Right hindlimb (tissue), 1 donor: ENCODE measurements around the gene PKHD1.
A peak's percentile ranks its signal among the peaks of the same experiment; 100 is the strongest.
"Not testable (repeated sequence)": the region's sequence is repeated elsewhere in the genome, so short reads cannot be mapped to it uniquely, and the experiment has no call there.

Source experiments
- DNase-seq: peaks from one replicate; pipeline ENCODE4 v3.0.0-alpha.2; 2018

PKHD1 gene

DNA sequence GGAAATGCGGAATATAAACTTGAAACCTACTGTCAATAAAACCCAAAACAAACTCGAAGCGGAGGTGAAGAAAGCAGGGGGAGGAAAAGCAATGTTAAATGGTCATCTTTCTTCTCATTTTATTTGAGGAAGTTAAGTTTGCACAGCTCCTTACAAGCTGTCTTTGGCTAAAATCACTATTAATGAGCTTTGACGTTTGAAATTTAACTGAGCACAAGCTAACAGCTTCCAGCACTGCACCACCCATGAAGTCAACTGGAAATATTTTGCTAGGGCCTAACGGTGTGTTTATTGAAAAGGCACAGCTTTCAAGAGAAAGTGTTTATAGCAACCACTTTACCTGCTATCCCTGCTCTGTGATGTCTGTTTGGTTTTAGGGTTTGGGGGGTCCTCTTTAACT lies 103.8 kb downstream of the PKHD1 start:
- no peak for DNase-seq

DNA sequence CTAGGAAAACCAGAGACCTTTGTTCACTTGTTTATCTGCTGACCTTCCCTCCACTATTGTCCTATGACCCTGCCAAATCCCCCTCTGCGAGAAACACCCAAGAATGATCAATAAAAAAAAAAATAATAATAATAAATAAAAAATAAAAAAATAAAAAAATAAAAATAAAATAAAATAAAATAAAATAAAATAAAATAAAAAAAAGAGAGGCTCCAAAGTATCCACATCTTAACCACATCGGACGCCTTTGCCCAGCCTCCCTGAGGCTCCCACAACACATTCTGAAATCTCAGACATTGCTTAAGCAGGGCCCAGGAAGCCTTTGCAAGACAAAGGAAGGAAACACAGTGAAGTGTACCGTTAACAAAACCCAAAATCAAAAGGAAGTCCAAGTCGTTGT lies 104.7 kb downstream of the PKHD1 start:
- DNase-seq, result not testable (repeated sequence)

DNA sequence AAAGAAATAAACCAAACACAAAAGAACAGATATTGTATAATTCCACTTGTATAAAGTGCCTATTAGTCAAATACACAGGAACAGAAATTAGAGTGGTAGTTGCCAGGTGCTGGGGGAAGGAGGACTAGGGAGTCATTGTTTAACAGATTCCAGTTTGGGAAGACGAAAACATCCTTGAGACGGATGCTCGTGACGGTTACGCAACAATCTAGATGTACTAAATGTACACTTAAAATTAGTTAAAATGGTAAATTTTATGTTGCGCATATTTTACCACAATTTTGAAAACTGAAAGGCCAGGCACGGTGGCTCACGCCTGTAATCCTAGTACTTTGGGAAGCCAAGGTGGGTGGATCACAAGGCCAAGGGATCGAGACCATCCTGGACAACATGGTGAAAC lies 111.0 kb downstream of the PKHD1 start:
- DNase-seq, result no peak

DNA sequence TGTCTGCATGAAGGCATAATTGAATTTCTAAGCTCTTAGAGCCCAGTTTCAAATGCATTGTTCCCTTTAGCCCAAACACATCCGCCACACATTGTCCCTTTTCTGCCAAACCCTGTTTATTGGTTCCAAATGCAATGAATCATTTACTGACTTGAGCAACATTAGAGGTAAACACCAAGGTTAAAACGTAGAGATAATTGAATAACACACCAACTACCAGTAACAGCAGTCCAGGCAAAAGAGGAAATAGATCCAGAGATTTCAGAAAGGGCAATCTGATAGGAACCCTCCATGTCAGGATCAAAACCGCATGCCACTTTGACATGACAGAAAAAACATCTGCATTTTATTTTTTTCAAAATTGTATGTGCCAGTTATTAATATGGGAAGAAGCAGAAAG lies 114.8 kb downstream of the PKHD1 start:
- no peak for DNase-seq

DNA sequence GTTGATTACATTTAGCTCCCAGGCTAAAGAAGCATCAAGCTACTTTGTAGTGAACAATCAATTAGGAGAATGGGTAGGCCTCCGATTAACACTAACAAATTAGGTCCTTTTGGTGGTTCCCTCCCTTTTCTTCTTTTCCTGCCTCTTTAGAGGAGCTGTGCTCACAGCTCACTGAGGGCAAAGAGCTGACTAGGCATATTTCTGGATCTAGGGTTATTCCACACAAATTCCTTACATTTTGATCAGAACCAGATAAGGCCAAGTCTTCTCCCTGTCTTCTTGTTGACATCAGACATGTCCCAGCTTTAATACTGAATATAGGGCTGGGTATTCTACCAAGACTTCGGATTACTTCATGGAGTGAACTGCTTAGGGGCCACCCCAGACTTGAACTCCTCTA lies 119.1 kb downstream of the PKHD1 start:
- no peak for DNase-seq

DNA sequence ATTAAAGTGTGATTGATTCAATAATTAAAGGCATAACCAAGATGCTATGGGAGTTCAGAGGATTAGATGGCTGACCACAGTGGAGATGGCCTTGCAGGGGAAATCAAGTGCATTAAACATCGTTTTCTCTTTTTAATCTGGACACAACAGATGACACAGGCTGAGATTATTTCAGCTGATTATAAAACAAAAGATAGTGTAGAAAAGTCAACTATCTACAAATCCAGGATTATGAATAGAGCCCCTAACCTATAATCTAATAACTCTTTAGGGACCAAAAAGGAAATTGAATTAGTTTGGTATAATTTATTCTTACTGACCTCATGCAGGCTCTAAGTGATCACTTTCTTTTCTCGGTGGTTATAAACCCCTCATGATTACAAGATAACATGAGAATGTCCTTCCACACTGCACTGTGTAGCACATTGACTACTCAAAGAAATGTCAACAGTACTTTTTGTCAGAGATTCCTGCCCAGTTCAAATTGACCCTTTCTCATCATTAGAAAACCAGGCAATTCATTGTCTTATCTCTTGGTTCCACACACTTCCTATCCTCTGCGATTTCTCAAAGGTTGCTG lies 122.1 kb downstream of the PKHD1 start:
- DNase-seq, result no peak

DNA sequence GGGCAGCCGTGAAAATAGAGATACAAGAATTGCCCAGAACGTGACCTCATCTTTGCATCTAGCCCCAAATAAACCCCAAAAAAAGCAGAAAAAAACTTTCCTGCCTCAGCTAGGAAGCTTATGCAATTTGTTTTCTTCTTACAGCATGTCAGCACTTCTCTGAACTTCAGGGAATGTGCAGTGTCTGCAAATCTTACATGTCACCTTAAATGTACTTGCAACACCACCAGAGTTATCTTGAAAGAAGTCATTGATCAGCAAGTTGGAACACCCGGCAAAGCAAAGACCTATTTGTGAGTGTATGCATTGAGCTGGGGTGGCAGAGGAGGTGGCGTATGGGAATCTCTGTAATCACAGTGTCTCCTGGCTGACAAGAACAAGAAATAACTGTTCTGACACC lies 123.4 kb downstream of the PKHD1 start:
- DNase-seq, result no peak

DNA sequence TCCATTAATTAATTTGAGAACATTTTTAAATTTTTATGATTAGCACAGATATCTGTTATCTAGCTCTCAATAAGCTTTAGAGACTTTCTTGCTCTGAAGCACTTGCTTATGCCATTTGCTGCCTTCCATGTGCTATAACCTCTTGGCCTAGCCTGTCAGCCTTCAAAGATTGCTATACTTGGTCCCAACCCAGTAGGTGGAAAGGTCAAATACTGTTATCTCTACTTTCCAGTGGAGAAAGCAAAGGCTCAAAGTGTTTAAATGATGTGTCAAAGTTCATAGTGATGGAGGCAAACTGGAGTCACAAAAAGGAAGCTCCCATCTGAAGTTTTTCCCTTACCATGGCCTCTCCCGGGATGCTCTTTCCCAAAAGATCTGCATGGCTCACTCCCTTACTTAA lies 125.1 kb downstream of the PKHD1 start:
- DNase-seq, result no peak

DNA sequence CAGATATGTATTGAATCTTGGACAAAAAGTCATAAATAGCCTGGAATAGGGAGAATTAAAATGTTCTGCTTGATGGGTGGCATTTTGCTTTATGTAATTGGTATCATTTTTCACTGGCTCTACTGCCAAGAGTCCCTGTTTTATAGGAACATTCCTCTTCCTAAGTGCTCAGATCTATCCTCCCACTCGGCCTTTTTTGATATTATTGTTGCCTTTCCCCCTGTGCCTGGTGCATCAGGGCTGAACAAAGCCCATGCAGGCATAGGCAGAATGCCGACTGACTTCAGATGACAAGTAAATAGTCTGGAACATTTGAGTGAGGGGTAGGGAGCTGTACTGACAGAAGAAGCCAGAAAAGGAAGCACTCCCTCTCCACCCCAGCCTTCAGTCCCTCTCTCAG lies 127.0 kb downstream of the PKHD1 start:
- DNase-seq, result no peak

DNA sequence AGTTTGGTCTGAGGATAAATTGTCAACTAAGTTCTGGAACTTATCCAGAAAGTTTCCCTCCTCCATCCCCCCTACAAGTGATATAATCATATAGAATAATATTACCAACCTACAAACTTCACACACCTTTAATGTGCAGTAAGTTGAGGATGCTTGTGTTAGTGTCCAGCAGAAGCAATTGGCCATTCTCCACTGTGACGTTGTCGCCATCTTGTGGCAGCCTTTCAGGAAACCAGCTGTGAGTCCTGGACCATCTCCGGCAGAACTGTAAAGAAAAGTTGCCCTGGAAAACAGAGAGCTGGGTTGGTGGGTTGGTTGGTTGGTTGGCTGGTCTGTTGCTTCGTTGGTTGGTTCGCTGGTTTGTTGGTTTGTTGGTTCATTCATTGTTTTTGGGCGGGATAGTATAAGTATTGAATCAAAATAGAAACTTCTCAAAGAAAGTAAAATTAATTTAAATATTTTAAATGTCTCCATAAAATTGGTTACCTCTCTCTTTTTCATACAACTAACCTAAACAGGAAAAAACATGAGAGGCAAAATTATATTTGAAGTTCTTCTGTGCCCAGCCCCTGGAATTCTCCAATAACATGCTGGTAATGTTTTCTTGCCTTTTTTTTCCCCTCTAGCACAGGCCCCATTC lies 127.5 kb downstream of the PKHD1 start:
- peak; percentile 77 for DNase-seq

DNA sequence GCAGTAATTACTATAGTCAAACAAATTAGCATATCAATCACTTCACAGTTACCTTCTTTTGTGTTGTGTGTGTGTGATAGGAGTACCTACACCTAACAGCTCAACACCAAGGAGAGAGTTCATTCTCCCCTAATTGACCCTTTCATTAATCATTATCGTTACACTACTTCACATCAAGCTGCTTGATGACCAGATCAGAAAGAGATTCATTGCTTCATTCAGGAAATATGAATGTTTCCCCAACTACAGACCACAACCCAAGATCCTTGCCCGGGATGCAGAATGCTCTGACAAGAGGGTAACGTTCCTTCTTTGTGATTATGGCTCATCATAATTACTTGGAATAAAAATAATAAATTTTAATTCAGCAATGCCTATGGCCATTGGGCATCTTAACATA lies 132.7 kb downstream of the PKHD1 start:
- DNase-seq, result no peak

DNA sequence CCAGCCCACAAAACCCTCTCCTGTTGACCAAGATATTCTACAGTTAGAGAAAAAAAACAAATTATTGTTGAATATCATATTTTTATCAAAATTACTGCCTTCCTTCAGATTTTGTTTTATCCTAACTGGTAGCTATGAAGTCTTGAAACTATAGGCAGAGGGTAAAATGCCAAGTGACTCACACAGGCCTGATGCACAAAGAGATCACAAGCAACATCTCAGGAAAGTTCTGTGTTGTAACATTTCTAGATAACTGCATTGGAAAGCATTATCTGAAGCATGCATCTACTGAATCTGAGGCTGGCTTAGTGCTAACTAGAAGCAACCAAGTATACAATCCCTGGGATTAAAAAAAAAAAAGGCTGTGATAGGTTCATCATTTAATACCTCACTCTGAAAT lies 134.2 kb downstream of the PKHD1 start:
- DNase-seq, result no peak

DNA sequence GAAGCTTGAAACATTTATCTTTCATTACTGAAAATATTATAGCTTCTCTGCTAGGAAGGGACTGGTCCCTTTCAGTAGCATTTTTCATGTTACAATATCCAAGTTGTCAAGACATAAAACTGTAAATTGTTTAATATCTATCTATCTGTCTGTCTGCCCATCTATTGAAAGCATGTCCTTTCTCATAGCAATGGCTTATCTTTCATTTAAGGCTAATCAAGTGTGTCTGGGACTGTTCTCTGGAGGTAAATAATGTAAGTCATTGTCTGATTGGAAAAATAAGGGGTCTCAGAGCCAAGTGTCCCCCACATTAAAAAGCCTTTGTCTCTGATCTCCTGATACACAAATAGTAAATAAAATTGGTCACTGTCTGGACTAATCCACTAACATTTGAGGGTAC lies 135.5 kb downstream of the PKHD1 start:
- no peak for DNase-seq

DNA sequence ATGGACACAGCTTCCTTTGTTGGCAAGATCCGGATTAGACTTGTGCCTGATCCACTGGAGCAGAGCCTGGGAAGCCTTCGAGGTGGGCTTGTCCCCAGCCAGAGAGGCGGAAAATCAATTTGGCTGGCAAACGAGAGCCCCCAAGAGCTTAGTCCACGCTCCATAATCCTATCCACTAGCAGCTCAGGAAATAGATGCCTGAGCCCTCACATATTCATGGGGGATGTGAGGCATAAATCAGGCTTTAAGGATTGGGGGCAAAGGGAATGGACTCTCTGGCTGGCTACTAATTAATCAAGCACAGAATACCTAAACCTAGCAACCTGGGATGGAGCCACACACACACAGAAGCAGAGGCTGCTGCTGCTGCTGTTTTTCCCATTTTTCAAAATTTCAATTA lies 137.9 kb downstream of the PKHD1 start:
- DNase-seq, result peak; percentile 36

DNA sequence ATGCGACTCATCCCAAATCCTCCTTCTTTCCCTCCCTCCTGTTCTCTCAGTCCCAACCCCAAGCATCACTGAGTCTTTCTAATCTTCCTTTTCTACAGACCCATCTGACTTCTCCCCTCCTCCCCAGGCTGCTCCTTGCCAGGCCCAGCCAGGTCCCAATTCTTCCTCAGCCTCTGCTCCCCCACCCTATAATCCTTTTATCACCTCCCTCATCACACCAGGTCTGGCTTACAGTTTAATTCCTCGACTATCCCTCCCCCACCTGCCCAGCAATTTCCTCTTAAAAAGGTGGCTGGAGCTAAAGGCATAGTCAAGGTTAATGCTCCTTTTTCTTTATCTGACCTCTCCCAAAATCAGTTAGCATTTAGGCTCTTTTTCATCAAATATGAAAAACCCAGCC lies 147.7 kb downstream of the PKHD1 start:
- not testable (repeated sequence) for DNase-seq

DNA sequence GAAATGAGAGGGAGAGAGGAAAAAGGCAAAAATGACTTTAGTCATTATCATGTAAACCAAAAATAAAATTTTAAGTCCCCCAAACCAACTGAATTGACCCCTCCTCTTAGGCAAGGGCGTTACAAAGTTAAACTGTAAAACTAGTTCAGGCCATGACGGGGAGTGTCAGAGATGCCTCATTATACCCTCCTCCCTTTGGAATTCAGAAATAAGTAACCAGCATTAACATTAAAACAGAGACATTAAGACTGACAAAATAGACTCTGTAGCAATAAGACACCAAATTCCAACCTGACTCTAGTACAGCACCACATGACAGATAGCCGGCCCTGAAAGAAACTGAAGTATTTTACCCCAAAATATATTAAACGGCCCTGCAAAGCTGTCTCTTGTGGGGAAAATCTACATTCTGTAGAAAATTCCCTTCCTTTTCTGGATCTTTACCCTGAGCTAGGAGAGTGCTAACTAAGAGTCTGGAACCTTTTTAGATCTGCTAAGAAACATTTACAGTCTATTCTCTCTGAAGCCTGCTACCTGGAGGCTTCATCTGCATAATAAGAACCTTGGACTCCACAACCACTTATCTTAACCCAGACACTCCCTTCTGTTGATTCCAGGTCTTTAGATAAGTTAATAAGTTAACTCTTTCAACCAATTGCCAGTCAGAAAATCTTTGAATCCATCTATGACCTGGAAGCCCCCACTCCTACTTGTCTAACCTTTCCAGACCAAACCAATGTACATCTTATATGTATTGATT lies 150.7 kb downstream of the PKHD1 start:
- no peak for DNase-seq

DNA sequence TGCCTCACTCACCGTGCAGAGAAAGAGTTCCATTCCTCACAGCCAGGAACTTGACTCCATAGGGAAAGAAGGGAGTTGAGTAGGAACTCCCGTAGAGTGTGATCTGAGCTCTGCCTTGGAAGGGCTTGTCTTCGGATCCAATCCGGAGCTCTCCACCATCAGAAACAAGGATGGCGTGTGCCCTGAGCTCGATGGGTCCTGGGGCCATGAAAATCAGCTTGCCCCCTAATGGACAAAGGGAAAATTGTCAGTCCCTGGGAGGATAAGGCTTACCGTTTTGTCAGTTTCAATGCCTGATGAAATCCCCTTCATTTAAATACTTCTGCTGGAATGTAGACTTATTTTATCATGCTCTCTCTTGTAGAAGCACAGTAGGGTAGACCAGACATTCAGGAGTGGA lies 153.3 kb downstream of the PKHD1 start:
- no peak for DNase-seq

DNA sequence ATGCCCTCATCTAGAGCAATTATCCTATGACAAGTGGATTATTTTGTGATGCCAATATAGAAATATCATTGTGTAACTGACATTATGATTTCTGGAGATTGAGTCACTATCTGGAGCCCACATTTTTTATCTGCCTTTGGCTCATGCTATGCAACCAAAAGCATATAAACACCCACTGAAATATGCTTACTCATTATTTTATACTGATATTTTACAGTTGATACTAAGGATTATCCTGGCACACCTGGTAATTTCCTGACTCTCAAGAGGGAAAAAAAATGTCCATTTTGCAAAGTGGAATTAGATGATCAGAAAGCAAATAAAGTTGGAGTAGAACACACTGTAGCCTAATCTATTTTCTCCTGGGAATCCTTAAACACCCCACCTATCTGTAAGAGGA lies 154.5 kb downstream of the PKHD1 start:
- no peak for DNase-seq

DNA sequence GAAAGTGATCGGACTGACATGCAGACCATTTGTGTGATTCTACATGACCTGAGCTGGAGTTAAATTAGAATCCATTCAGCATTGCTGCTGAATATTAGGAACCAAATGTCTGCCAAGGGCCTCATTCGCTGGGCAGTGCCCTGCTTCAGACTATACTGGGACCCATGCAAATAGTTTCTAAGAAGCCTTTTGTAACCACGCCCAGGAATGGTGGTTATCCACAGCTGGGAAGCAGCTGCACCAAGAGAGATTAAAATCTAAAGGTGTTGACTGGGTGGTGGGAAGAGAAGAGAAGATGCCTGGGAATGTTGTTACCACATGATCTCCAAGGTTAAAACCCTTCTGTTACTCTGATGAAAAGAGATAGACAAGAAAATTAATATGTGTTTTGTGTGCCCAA lies 156.8 kb downstream of the PKHD1 start:
- DNase-seq, result no peak

DNA sequence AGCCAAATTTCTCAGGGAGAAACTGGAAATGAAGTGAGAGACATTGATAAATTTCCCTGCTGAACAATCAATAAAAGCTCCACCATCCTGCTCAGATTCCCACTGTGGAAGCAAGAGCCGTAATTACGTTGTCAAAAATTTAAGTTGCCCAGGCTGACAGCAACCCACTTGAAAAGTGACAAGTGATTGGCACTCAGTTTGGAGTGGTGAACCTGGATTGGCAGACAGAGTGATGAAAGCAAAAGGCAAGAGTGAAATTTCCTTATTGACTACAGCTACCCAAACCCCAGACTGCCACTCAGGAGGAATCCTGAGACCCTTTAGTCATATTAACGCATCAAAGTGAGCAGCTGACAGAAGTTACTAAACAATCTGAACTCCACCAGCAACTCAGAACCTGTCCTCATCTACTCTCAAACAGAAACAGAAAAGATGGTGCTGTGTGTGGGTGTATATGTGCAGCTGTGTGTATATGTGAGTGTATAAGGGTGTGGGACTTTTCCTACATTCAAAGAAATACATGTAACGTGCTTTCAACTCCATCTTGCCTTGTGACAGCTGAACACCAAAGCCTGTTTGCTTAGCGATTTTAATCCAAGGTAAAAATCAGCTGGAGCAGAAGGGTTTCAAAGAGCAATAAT lies 157.4 kb downstream of the PKHD1 start:
- DNase-seq, result no peak

DNA sequence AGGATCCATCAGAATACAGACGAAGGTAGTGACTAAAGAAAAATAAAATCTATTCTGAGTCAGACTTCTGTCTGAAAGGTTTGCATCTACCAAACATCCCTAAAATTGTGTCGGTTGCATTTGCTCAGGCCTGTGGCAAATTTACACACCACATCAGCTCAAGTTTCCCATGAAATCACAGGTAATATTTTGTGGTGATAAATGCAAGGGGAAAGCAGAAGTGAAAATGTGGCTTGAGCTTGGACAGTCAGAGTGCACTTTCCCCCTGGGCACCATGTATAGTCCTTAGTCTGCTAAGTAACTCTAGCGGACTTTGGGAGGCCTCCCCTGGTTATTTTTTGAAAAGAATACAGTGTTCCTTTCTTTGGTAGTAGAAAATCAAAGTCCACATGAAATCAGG lies 159.1 kb downstream of the PKHD1 start:
- DNase-seq, result no peak

DNA sequence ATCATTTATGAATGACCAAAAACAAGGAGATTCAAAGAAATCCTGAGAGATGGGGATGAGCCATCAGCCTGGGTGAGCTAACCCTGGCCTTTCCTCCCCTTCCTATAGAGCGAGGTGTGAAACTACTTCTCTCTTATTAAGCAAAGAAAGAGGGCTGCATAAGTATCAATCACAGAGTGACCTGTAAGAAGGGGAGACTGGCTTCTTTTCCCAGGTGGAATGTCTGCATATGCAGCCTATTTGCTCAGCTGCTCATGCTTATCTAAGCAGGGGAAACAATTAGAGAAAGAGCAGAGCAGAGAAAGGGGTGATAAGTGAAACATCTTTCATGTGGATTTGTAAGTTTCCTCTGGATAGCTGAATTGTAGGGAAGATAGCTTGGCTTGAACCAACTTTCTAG lies 160.0 kb downstream of the PKHD1 start:
- no peak for DNase-seq

DNA sequence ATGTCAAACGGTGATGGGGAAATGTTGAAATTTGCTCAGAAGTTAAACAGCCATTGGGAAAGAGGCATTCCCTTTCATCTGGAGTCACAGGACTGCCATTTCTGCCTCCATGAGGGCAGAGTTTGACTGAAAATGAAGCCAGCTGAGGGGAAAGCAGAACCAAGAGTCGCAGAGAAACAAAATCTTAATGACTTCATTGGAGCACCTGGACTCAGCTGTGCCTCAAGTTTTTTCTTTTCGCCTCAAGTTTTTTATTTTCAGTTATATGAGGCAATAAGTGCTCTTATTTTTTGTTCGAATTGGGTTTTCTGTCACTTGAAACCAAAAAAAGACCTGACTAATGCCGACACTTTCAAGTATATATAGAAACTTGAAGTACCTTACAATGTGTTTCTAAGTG lies 161.3 kb downstream of the PKHD1 start:
- DNase-seq, result no peak

DNA sequence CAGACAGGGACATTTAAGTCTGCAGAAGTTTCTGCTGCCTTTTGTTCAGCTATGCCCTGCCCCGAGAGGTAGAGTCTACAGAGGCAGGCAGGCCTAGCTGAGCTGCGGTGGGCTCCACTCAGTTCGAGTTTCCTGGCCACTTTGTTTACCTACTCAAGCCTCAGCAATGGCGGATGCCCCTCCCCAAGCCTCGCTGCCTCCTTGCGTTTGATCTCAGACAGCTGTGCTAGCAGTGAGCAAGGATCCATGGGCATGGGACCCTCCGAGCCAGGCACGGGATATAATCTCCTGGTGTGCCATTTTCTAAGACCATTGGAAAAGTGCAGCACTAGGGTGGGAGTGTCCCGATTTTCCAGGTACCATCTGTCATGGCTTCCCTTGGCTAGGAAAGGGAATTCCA lies 164.9 kb downstream of the PKHD1 start:
- not testable (repeated sequence) for DNase-seq
